Measurements from ENCODE around the gene NUDCD3. TPM values are rescaled to one million over a fixed set of nuclear protein-coding genes. Genes with fewer than 3 reads are reported as not detected.

The NUDCD3 gene
- total RNA-seq, 1 experiment from 2014 or later = 117 TPM

DNA sequence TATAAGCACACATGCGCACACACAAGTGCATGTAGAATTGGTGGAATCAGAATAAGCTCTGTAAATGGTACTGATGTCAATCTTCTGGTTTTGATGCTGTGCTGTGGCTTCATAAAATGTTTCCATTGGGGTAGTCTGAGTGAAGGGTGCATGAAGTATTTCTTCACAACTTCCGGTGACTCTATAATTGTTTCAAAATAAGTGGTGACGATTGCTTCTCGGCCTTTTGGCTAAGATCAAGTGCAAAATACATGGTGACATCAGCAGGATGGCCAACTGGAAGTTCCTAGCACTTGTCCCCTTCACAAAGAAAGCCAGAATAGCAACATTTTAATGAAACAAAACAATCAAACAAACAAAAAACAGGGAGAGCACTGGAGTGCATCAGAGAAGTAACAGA lies 123.5 kb downstream of the NUDCD3 start:
- no peak for ATAC-seq

DNA sequence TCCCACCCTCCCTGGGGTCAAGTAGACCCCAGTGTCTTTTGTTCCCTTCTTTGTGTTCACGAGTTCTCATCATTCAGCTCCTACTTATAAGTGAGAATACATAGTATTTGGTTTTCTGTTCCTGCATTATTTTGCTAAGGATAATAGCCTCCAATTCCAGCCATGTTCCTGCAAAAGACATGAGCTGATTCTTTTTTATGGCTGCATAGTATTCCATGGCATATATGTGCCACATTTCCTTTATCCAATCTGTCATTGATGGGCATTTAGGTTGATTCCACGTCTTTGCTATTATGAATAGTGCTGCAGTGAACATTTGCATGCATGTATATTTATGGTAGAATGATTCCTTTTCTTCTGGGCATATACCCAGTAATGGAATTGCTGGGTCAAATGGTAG lies 136.8 kb downstream of the NUDCD3 start:
- Histone ChIP-seq H3K9me3 (ENCODE audit: control insufficient read depth, insufficient read depth, low read depth, low read length) (no peaks in the 10 kb centered on the region), H3K27me3 (ENCODE audit: control insufficient read depth, insufficient read depth, low read length) (no peaks in the 10 kb centered on the region), H3K4me1 (ENCODE audit: control insufficient read depth, insufficient read depth, low read length) (no peaks in the 10 kb centered on the region), H3K36me3 (ENCODE audit: control insufficient read depth, insufficient read depth, low read length) (no peaks in the 10 kb centered on the region), H3K27ac (ENCODE audit: low read length) (no peak overlapping the region), H3K4me3 (ENCODE audit: low read depth in 2 of 2, low read length in 2 of 2) (no peak overlapping the region)
- POLR2A ChIA-PET = no interaction called here
- in situ Hi-C loops (cut with HindIII; ENCODE audit: low pct_unique_long_range_greater_than_20kb, low sequenced_read_pairs) = no loop called here
- no TSS peak for BruUV-seq (replicated peaks)
- DNase-seq (ENCODE audit: low read depth, low spot score) (no peak), ATAC-seq (no peak)
- TF ChIP-seq, protein P1, sequence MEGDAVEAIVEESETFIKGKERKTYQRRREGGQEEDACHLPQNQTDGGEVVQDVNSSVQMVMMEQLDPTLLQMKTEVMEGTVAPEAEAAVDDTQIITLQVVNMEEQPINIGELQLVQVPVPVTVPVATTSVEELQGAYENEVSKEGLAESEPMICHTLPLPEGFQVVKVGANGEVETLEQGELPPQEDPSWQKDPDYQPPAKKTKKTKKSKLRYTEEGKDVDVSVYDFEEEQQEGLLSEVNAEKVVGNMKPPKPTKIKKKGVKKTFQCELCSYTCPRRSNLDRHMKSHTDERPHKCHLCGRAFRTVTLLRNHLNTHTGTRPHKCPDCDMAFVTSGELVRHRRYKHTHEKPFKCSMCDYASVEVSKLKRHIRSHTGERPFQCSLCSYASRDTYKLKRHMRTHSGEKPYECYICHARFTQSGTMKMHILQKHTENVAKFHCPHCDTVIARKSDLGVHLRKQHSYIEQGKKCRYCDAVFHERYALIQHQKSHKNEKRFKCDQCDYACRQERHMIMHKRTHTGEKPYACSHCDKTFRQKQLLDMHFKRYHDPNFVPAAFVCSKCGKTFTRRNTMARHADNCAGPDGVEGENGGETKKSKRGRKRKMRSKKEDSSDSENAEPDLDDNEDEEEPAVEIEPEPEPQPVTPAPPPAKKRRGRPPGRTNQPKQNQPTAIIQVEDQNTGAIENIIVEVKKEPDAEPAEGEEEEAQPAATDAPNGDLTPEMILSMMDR (IDR thresholded peaks at IDR 0.05) = no peak
- no peak for TF ChIP-seq POLR2AphosphoS5 (IDR thresholded peaks at IDR 0.05; ENCODE audit: low read depth, low read length)
- TF ChIP-seq SIN3A (IDR thresholded peaks at IDR 0.05; ENCODE audit: borderline replicate concordance, insufficient read depth, low read depth, low read length) = no peak
- TF ChIP-seq, protein P2, sequence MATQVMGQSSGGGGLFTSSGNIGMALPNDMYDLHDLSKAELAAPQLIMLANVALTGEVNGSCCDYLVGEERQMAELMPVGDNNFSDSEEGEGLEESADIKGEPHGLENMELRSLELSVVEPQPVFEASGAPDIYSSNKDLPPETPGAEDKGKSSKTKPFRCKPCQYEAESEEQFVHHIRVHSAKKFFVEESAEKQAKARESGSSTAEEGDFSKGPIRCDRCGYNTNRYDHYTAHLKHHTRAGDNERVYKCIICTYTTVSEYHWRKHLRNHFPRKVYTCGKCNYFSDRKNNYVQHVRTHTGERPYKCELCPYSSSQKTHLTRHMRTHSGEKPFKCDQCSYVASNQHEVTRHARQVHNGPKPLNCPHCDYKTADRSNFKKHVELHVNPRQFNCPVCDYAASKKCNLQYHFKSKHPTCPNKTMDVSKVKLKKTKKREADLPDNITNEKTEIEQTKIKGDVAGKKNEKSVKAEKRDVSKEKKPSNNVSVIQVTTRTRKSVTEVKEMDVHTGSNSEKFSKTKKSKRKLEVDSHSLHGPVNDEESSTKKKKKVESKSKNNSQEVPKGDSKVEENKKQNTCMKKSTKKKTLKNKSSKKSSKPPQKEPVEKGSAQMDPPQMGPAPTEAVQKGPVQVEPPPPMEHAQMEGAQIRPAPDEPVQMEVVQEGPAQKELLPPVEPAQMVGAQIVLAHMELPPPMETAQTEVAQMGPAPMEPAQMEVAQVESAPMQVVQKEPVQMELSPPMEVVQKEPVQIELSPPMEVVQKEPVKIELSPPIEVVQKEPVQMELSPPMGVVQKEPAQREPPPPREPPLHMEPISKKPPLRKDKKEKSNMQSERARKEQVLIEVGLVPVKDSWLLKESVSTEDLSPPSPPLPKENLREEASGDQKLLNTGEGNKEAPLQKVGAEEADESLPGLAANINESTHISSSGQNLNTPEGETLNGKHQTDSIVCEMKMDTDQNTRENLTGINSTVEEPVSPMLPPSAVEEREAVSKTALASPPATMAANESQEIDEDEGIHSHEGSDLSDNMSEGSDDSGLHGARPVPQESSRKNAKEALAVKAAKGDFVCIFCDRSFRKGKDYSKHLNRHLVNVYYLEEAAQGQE (IDR thresholded peaks at IDR 0.05; ENCODE audit: insufficient read depth in 1 of 2, low read depth in 2 of 2, low read length in 1 of 2) = no peak
- TF ChIP-seq TCF7L2 (IDR thresholded peaks at IDR 0.05; ENCODE audit: low read depth, low read length) = no peak
- CTCF ChIA-PET = no interaction called here
- intact Hi-C loops (cut with micrococcal nuclease; ENCODE audit: unreplicated experiment) = no loop called here

More for the DNA sequence above, 123.5 kb downstream of the NUDCD3 start:
- CTCF ChIA-PET = no interaction called here
- POLR2A ChIA-PET = no interaction called here
- no peak overlapping the region for H3K27ac ChIP-seq (ENCODE audit: low read length)
- no peaks in the 10 kb centered on the region for H3K36me3 ChIP-seq (ENCODE audit: control insufficient read depth, insufficient read depth, low read length)
- in situ Hi-C loops (cut with HindIII; ENCODE audit: low pct_unique_long_range_greater_than_20kb, low sequenced_read_pairs) (no loop called here), intact Hi-C loops (cut with micrococcal nuclease; ENCODE audit: unreplicated experiment) (no loop called here)
- no TSS peak for BruUV-seq (replicated peaks)
- no peak for DNase-seq (ENCODE audit: low read depth, low spot score)
- TF ChIP-seq SIN3A (IDR thresholded peaks at IDR 0.05; ENCODE audit: borderline replicate concordance, insufficient read depth, low read depth, low read length) = no peak
- TF ChIP-seq, protein P2 (IDR thresholded peaks at IDR 0.05; ENCODE audit: insufficient read depth in 1 of 2, low read depth in 2 of 2, low read length in 1 of 2) = no peak
- no peak for TF ChIP-seq POLR2AphosphoS5 (IDR thresholded peaks at IDR 0.05; ENCODE audit: low read depth, low read length)
- TF ChIP-seq TCF7L2 (IDR thresholded peaks at IDR 0.05; ENCODE audit: low read depth, low read length) = no peak
- TF ChIP-seq, protein P1 (IDR thresholded peaks at IDR 0.05) = no peak
- no peaks in the 10 kb centered on the region for H3K4me1 ChIP-seq (ENCODE audit: control insufficient read depth, insufficient read depth, low read length)
- no peak overlapping the region for H3K4me3 ChIP-seq (ENCODE audit: low read depth in 2 of 2, low read length in 2 of 2)
- H3K27me3 ChIP-seq (ENCODE audit: control insufficient read depth, insufficient read depth, low read length) = peaks cover 4% of the 10 kb centered on the region; the same call in 1 of the 2 replicates
- no peaks in the 10 kb centered on the region for H3K9me3 ChIP-seq (ENCODE audit: control insufficient read depth, insufficient read depth, low read depth, low read length)
